ENCODE data around the gene FCER2.

DNA sequence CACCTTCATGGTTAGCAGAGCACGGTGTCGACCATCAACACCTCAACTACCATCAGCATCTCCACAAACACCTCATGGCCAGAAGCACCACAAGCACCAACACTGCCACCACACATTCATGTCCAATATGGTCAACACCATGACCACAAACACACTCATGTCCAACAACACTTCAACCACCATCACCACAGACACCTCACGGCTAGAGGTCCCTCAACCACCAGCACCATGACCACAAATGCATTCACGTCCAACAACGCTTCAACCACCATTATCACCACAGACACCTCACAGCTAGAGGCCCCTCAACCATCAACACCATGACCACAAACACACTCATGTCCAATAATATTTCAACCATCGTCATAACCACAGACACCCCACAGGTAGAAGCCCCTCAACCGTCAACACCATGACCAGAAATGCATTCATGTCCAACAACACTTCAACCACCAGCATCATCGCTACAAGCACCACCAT is 11.1 kb downstream of the FCER2 start:
- TF ChIP-seq POLR2AphosphoS5 (IDR thresholded peaks at IDR 0.05; ENCODE audit: low read depth, low read length) = no peak
- no peak for TF ChIP-seq REST (IDR thresholded peaks at IDR 0.05; ENCODE audit: insufficient read depth in 1 of 2, low read depth in 2 of 2, low read length in 2 of 2)
- TF ChIP-seq TAF1 (IDR thresholded peaks at IDR 0.05; ENCODE audit: borderline replicate concordance, insufficient read depth, low read length) = no peak

Data from PFSK-1 (cell line).